NCI-H2107 (cell line): Measurements from ENCODE around the gene NEUROG3.
"Not testable (repeated sequence)": the region's sequence is repeated elsewhere in the genome, so short reads cannot be mapped to it uniquely, and the experiment has no call there.

Source experiments
- DNase-seq: peaks from one replicate; lab custom pipeline; 2025; lab: John Stamatoyannopoulos, UW

The NEUROG3 gene

DNA sequence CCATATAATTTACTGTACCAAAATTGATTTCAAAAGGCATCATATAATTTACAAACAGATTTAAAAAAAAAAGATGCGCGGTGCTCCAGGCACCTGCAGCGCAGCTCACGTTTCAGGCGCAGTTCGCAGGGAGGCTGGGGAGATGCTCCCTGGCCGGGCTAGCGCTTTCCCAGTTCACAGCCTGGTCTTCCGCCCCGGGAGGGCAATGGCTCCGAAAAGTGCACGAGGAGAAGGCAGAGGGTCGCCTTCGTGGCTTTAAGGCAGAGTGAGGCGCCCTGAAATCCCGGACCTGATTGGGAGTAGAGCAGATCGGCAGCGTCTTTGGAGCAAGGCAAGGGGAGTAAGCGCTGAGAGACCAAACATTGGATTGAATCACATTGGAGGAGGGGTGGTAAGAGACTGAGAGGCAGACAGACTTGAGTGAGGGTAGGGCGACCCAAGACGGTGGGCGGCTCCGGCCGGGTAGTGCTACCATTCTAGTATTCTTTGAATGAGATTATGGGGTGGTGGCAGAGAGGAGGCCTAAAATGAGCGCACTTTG is 1.5 kb downstream of the NEUROG3 start:
- no peak for DNase-seq

DNA sequence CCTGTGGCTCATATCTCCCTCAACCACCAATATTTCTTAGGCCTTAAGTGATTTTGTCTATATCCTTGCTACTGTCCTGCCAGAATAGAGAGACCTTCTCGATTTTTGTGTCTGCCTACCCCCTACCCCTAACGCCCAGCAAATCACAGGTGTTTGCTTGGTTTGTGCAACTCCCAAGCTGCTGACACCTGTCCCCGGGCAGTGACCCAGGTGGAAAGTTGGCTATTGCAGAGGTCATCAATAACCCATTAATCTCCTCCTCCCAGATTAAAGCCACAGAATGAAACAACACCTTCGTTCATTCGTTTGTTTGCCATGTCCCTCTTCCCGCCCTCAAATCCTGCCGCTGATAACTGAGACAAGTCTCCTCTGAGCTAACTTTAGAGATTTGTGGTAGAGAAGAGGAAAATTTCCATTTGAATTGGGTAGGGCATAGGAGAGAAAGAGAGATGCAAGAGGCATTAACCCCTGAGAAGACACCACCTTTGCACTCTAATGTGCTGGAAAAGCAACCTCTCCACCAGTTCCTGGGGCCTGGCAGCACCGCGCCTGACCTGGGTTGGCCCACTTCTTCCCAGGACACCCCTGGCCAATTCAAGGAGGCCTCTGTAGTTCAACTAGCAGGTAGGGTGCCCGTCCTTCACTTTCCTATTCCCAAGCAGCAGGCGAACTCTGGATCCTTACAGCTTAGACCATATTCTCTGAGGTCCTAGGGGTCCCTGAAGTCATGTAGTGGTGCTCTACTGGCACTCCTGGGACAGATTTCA is 3.0 kb downstream of the NEUROG3 start:
- DNase-seq, result no peak

DNA sequence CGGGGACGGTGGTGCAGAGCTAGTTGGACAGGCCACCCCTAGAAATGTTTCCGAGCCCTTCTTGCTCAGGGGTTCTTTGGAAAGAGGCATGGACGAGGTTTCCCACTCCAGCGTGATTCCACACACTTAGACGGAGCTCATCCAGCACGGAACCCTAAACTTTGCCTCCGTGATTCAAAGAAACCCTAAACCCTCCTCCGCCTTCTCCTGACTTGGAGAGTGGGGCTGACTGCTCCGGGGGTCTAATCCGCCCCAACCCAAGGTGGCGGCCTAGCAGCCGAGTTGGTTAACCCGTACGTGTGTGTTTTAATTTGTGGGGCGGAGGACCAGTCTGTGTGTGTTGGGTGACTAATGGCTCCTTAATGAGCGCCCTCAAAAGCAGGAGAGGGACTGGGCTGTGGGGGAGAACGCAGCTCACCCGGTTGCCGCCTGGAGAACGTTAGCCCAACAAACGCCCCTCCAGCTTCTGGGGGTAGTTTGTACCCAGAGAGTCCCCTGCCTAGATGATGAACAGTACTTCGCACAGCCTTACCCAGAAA is 3.8 kb downstream of the NEUROG3 start:
- no peak for DNase-seq

DNA sequence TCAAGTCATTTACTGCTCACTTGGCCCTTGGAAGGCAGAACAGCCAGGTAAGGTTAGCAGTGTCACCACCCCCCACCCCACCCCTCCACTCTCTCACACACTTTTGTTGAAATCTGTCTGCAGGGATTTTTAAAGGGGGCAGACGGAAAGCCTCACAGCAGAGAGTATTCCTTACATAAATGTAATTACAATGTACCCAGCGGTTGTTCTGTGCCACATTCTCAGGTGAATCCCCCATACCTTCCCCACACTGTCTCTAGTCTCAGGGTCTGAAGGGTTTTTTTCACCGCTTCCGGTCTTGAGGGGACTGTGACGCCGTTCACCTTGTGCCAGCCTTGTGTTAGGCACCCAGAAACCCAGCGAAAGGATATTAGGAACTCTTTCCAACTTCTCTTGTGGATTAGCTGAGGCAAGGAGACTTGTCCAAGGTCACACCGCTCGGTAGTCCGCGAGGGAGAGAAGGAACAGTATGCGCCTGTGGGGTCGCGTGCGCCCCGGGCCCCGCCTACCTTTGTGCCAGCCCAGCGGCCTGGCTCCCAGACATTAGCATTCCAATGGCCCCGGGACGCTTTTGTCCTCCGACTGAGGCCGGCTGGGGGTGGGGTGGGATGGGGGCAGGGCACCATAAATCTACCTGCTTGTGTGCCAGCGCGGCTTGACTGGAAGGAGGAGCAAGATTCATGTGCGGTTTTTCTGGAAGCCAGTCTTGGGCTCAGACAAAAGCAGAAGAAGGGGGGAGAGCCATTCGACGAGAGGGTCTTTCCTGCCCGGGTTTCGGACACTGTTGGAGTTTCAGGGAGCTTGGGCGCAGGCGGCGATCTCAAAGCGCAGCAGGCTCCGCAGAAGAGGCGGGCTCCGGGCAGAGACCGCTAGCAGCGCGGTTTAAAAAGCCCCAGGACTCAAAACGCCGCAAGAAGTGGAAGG is 4.5 kb downstream of the NEUROG3 start:
- no peak for DNase-seq

DNA sequence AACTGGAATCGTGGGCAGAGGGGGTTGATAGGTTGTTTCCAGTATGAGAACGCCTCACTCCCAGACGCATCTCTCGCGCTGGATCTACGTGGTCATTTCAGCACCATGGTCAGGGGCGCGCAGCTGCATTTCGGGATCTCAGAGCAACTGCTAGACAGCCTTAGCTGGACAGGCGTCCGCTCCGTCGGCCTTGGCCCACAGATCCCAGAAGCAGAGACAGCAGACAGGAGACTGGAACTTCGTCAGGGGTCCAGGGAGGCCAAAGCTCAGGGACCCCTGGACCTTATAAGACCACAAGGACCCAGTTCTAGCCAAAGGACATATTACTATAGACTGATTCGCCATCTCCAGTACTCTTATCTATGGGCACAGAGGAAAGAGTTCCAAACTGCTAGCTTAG is 5.3 kb downstream of the NEUROG3 start:
- no peak for DNase-seq

DNA sequence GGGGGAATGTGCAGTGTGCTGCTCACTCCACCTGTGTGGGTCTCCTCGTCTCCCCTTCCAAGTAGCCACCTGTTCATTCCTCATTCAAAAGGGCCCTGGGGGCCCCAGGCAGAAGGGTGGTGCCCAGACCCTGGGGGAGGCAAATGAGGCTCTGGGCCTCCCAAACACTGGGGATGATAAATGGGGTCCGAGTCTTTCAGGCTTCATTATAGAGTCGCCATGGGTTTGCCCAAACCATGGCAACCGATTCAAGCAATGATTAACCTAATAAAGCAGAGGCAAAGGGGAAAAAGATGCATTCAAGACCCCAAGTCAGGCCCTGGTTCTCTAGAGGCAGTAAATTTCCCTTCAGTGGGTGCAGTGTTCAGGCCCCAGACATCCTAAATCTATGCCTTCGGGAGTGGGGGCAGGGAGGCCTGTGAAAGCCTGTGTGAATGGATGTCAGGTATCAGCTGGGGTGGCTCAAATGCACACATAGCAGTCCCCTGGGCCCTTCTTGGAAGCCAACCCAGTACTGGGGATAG is 10.4 kb downstream of the NEUROG3 start:
- no peak for DNase-seq

DNA sequence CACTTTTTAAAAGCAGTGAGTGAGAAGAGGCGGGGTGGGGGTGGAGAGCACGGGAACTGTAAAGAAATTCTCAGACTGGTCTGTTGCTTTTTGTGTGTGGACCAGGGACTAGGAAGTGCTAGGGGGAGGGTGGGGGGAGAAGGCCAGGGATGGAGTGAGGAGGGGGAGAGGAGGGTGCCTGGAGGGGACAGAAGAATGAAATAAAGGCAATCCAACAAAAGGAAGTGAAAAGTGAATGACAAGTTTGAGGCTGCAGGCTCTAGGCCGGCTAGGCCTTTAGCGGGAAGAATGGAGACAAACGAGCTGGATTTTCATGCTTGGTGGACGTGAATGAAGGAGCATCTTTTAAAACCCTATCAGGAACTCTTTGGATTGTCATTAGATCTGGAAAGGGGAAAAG is 13.7 kb downstream of the NEUROG3 start:
- DNase-seq, result no peak

DNA sequence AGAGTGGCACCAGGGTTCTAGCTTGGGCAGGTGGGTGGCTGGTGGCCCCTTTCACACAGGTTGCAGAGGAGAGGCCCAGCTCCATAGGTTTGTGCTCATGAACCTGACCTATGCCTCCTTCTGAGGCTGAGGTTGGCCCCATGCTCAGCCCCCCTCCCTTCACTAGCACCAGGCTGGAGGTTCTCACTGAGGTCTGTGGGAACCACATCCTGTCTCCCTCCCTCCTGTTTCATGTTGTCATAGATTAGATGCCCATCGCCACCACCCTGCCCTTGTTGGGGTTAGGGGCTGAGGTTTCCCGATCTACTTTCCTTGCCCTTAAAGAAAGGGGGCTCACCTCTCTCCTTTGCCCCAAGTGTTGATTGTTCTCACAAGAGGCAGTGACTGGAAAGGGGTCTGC is 14.7 kb downstream of the NEUROG3 start:
- no peak for DNase-seq

DNA sequence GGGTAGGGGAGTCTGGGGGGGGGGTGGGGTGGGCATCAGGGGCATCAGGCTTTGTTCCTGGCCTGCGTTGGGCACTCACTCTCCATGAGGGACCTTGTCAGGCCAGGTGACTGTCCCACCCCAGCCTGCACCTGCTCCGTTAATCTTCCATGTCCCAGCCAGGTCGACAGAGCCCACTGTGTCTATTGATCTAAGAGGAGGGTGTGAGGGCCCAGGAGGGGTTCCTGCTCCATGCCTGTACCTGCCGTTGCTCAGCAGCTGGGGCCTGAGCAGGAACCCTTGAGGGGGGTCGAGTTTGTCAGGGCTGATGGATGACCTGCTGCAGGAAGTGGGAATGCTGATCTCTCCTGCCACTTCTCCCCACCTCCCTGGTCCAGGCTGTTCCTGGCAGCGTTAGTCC is 18.6 kb downstream of the NEUROG3 start:
- DNase-seq, result no peak

DNA sequence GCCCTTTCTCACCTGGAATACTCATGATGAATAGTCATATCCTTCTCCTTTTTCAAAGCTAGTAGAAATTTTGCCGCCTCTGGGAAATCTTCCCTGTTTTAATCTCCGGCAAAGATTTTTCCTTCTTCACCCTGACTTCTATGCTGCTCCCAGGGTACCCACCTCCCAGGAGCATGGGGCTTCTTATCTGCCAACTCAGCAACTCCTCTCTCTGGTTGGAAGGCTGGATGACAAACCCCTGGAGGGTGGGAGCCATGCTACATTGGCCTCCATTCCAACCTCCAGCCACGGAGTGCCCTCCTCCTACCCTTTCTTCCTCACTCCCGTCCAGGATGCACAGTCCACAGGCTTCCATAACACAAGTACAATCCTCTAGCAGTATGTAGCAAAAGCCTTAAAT is 19.9 kb downstream of the NEUROG3 start:
- DNase-seq, result no peak

DNA sequence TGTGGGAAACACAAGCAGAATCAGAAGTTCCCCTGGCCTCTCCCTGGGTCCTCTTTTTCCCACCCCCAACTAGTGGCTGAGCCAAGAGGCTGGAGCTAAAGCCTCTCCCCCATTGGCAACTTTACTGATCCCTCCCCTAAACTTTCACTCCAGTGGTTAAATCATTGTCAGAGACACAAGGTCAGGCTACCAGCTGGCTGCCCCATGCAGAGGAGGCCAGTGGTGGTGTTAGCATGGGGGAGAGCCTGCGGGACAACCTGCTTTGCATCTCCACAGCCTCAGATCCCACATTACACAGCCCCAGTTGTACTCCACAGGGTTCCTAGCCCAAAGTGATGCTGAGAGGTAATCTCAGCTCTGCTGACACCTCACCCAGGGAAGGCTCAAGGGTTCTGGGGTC is 21.0 kb downstream of the NEUROG3 start:
- no peak for DNase-seq

DNA sequence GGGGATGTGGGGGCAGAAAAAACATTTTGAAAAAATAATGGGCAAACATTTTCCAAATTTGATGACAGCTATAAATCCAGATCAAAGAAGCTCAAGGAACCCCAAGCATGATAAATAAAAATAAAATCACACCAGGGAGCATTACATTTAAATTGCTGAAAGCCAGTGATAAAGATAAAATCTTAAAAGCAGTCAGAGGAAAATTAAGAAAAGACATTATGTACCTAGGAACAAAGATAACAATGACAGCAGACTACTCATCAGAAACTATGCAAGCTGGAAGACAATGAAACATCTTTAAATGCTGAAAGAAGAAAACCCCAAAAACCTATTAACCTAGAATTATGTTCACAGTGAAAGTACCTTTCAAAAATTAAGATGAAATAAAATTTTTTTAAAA is 23.3 kb downstream of the NEUROG3 start:
- DNase-seq, result no peak

DNA sequence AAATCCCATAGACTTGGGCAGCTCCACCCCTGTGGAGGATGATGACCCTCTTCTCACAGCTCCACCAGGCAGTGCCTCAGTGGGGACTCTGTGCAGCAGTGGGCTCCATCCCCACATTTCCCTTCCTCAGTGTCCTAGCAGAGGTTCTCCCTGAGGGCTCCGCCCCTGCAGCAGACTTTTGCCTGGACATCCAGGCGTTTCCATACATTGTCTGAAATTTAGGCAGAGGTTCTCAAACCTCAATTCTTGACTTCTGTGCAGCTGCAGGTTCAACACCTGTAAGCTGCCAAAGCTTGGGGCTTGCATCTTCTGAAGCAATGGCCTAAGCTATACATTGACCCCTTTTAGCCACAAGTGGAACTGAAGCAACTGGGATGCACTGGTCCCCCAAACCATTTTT is 31.8 kb downstream of the NEUROG3 start:
- no peak for DNase-seq

DNA sequence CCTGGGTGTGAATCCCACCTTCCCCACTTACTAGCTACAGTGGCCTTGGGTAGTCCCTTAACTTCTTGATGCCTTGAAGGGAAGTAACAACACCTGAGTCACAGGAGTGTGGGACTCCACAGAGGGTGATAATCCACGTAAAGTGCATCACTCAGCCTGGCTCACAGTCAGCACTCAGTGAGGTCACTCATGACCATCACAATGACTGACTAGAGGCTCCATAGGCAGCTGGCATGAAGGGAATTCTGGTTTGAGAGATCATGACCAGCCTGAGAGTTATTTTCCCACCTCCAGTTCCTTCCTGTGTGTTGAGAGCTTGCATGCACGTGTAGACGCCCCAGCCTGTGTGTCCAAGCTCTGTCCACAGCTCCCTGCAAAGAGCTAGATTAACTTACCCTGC is 34.8 kb downstream of the NEUROG3 start:
- DNase-seq, result no peak

DNA sequence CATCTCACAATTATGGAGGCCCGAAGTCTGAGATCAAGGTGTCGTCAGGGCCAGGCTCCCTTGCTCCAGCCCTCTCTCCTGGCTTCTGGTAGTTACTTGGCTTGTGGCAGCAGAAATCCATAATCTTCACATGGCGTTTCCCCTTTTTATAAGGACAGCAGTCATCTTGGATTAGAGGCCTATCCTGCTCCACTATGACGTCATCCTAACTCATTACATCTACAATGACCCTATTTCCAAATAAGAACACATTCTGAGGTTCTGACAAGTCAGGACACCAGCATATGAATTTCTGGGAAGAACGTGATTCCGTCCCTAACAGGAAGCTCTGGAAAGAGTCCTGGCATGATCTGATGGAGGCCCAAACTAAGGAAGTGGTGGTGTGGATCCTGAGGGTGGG is 35.8 kb downstream of the NEUROG3 start:
- no peak for DNase-seq

DNA sequence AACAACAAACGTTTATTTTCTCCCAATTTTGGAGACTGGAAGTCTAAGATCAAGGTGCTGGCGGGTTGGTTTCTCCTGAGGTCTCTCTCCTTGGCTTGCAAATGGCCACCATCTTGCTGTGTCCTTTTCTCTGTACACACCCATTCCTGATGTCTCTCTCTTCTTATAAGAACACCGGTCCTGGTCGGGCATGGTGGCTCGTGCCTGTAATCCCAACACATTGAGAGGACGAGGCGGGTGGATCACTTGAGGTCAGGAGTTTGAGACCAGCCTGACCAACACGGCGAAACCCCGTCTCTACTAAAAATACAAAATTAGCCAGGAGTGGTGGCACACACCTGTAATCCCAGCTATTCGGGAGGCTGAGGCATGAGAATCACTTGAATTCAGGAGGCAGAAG is 36.7 kb downstream of the NEUROG3 start:
- not testable (repeated sequence) for DNase-seq

DNA sequence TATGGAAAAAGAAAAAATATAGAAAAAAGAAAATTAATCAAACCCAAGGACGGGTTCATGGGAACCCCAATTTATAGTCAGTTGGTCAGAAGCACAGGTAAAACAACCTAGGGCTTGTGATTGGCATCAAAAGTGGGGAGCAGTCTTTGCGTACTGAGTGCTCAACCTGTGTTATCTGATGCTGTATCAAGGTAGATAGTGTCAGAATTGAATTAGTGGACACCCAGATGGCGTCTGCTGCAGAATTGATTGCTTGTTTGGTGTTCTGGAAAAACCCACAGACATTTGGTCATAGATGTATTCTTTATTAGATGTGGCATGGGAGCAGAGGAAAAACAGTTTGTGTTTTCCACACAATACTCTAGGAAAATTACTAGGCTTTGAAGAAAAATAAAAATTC is 39.6 kb downstream of the NEUROG3 start:
- DNase-seq, result no peak

DNA sequence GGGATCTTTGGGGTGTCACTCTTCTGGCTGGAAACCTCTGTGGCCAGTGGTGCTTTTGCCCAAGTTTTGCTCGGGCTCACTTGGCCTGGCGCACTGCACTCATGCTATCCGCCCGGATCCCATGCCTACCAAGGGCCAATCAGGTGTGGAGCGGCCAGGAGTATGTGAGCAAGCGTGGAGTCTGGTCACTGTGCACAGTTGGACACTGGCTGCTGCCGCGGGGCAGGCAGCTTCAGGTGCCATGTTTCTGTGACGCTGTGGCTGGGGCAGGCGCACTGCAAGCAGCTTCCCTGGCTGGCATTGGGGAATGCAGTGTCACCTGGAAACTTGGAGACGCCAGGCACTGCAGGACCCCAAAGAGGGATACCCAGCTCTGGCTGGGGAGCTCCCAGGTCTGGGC is 45.3 kb downstream of the NEUROG3 start:
- DNase-seq, result no peak
